ENCODE results near the gene SIK3. TPM values are rescaled to one million over a fixed set of nuclear protein-coding genes. Genes with fewer than 3 reads are reported as not detected.

The SIK3 gene
- total RNA-seq, 4 donors from 2014 or later = 31.7 to 56.1 (median 45.3) TPM

- peaks cover 0 to 33% (median 7%) of the 10 kb centered on the region in 3 donors for H3K4me1 ChIP-seq
- peak overlapping the region in 1 of 4 donors; percentile 100 for H3K27ac ChIP-seq
- no peaks in the 10 kb centered on the region for H3K9me3 ChIP-seq
- ATAC-seq = no peak
- TF ChIP-seq POLR2A (IDR thresholded peaks at IDR 0.05) = no peak
- TF ChIP-seq POLR2AphosphoS5 (IDR thresholded peaks at IDR 0.05) = no peak
- no peak for TF ChIP-seq CTCF (IDR thresholded peaks at IDR 0.05)
- TF ChIP-seq EP300 (IDR thresholded peaks at IDR 0.05) = no peak
- no peaks in the 10 kb centered on the region for H3K36me3 ChIP-seq
- no peak overlapping the region for H3K4me3 ChIP-seq
- H3K27me3 ChIP-seq = no peaks in the 10 kb centered on the region
- 82 to 95% methylated on average over 2 to 3 of the region's 3 CpGs for WGBS, 2 donors (ENCODE audit: low coverage in 1 of 2)
Measured at GRCh38 chr11:117100556-117100955, 2.3 kb upstream of the SIK3 start.

- Histone ChIP-seq H3K4me3 (no peak overlapping the region), H3K27me3 (no peaks in the 10 kb centered on the region), H3K9me3 (no peaks in the 10 kb centered on the region), H3K27ac (peak overlapping the region; percentile 94 to 100 (median 98)), H3K4me1 (peaks cover 2 to 42% (median 8%) of the 10 kb centered on the region in 3 donors), H3K36me3 (no peaks in the 10 kb centered on the region)
- TF ChIP-seq POLR2A (IDR thresholded peaks at IDR 0.05) (no peak), POLR2AphosphoS5 (IDR thresholded peaks at IDR 0.05) (no peak), EP300 (IDR thresholded peaks at IDR 0.05) (no peak), CTCF (IDR thresholded peaks at IDR 0.05) (no peak)
- ATAC-seq = no peak
- no CpG with 5 or more reads among the region's 2 CpGs for WGBS, 2 donors (ENCODE audit: low coverage in 1 of 2)
Measured at GRCh38 chr11:117099696-117100095, 1.5 kb upstream of the SIK3 start.

GRCh38 chr11:117097389-117098268, 599 bp downstream of the SIK3 start:
- no peaks in the 10 kb centered on the region for H3K36me3 ChIP-seq
- ATAC-seq = peak; percentile 35
- H3K4me3 ChIP-seq = peak overlapping the region; percentile 96 to 97
- H3K27ac ChIP-seq = peak overlapping the region; percentile 95 to 100 (median 98)
- peaks cover 4 to 63% (median 13%) of the 10 kb centered on the region in 3 donors for H3K4me1 ChIP-seq
- TF ChIP-seq POLR2AphosphoS5 (IDR thresholded peaks at IDR 0.05) (no peak), POLR2A (IDR thresholded peaks at IDR 0.05) (no peak), CTCF (IDR thresholded peaks at IDR 0.05) (peak in 1 of 4 experiments; percentile 6), EP300 (IDR thresholded peaks at IDR 0.05) (no peak)
- WGBS, 2 donors (ENCODE audit: low coverage in 1 of 2) = 0 to 1% methylated on average over 17 to 19 of the region's 65 CpGs
- no peaks in the 10 kb centered on the region for H3K27me3 ChIP-seq
- no peaks in the 10 kb centered on the region for H3K9me3 ChIP-seq

- ATAC-seq = no peak
- Histone ChIP-seq H3K9me3 (no peaks in the 10 kb centered on the region), H3K4me1 (peaks cover 4 to 69% (median 13%) of the 10 kb centered on the region in 3 donors), H3K4me3 (peak overlapping the region; percentile 96 to 97), H3K36me3 (no peaks in the 10 kb centered on the region), H3K27me3 (no peaks in the 10 kb centered on the region), H3K27ac (peak overlapping the region; percentile 95 to 100 (median 98))
- TF ChIP-seq EP300 (IDR thresholded peaks at IDR 0.05) = no peak
- TF ChIP-seq CTCF (IDR thresholded peaks at IDR 0.05) = no peak
- TF ChIP-seq POLR2A (IDR thresholded peaks at IDR 0.05) = no peak
- no peak for TF ChIP-seq POLR2AphosphoS5 (IDR thresholded peaks at IDR 0.05)
- 33 to 49% methylated on average over 5 to 6 of the region's 6 CpGs for WGBS, 2 donors (ENCODE audit: low coverage in 1 of 2)
Measured at GRCh38 chr11:117097014-117097388, 1.2 kb downstream of the SIK3 start.

Measured in gastroesophageal sphincter (tissue), 4 donors.